HCT116 (cell line): ENCODE data around the gene FAM131C. TPM values are rescaled to one million over a fixed set of nuclear protein-coding genes. Genes with fewer than 3 reads are reported as not detected.

Experiments used
- ATAC-seq: fragments of 200-7000 bp; cut with Tn5 transposase; 2 replicates; pipeline ENCODE4 v1.9.1; 2020; ENCODE audit warnings: mild to moderate bottlenecking, moderate library complexity
- BruUV-seq: library from RNA; stranded (reverse); fragments of 400-500 nt; replicated peaks from 2 replicates; lab custom pipeline; 2021; lab: Mats Ljungman, UMichigan
- CTCF ChIA-PET: fragments of 300-600 bp; sonication (Branson Sonifier 250); formaldehyde crosslinking; loops from one replicate; lab custom pipeline; 2021; ENCODE audit warnings: antibody characterized with exemption; lab: Charles Lee
- POLR2A ChIA-PET: fragments of 300-600, 350-600 bp; sonication (Branson Sonifier 250); formaldehyde crosslinking; loops from one replicate; lab custom pipeline; 2021; ENCODE audit warnings: antibody characterized with exemption; lab: Charles Lee
- RAD21 ChIA-PET, 2 experiments: fragments of 300-600 bp; sonication (Branson Sonifier 250); formaldehyde crosslinking; loops; one replicate each; lab custom pipeline; 2023; ENCODE audit warnings: low total read pairs in 2 of 2; ENCODE audit not compliant: uncharacterized antibody in 2 of 2, unreplicated experiment in 2 of 2, low non-redundant PET in 1 of 2; lab: Charles Lee
- DNase-seq: peaks from one replicate; pipeline ENCODE4 v3.0.0-alpha.2; 2010; ENCODE audit warnings: low read depth, low spot score
- H2AFZ ChIP-seq: fragments of 200-600 bp; shearing (Covaris generic), sonication (generic); 2 replicates; pipeline ENCODE4 v1.6.1; 2017; ENCODE audit warnings: low read depth, mixed run types, mixed read lengths, antibody characterized with exemption, low read length; ENCODE audit not compliant: poor library complexity, severe bottlenecking
- H3K27ac ChIP-seq: 2 replicates; pipeline ENCODE4 v1.5.1; 2012; ENCODE audit warnings: low read depth, low read length
- H3K27me3 ChIP-seq: fragments of 200-600 bp; sonication (generic); 2 replicates; pipeline ENCODE4 v1.6.1; 2016; ENCODE audit warnings: mixed run types, low read length, mixed read lengths; ENCODE audit not compliant: insufficient read depth
- H3K36me3 ChIP-seq, 2 experiments: fragments of 200-500 bp in 1 of 2; fragments of 200-600 bp in 1 of 2; sonication (Bioruptor generic) in 1 of 2; sonication (generic) in 1 of 2; 2 replicates each; pipeline versions ENCODE4 v1.5.1 to v1.6.1; 2014 to 2016; ENCODE audit warnings: low read length in 2 of 2, inconsistent platforms in 1 of 2, mixed read lengths in 1 of 2, mixed run types in 1 of 2; ENCODE audit not compliant: insufficient read depth in 2 of 2, control insufficient read depth in 1 of 2
- H3K4me1 ChIP-seq, 2 experiments: fragments of 200-600 bp in 1 of 2; sonication (generic) in 1 of 2; 2 replicates each; pipeline versions ENCODE4 v1.5.1 to v1.6.1; 2012 to 2017; ENCODE audit warnings: low read length in 2 of 2, inconsistent platforms in 1 of 2, mild to moderate bottlenecking in 1 of 2, mixed read lengths in 1 of 2, mixed run types in 1 of 2, moderate library complexity in 1 of 2; ENCODE audit not compliant: insufficient read depth in 2 of 2, control insufficient read depth in 1 of 2
- H3K4me2 ChIP-seq: fragments of 200-600 bp; sonication (generic); 2 replicates; pipeline ENCODE4 v1.6.1; 2017; ENCODE audit warnings: mixed run types, low read length, mixed read lengths
- H3K4me3 ChIP-seq, 2 experiments: fragments of 200-600 bp in 1 of 2; sonication (generic) in 1 of 2; replicated peaks in 1 of 2; 2 replicates each; pipeline ENCODE4 v1.5.1; 2011 to 2016; ENCODE audit warnings: low read length in 2 of 2, control low read depth in 1 of 2, low read depth in 1 of 2, mild to moderate bottlenecking in 1 of 2, mixed read lengths in 1 of 2, mixed run types in 1 of 2
- H3K79me2 ChIP-seq: fragments of 200-600 bp; sonication (generic); 2 replicates; pipeline ENCODE4 v1.6.1; 2017; ENCODE audit warnings: mild to moderate bottlenecking, mixed run types, low read length, moderate library complexity, mixed read lengths; ENCODE audit not compliant: insufficient read depth
- H3K9ac ChIP-seq: fragments of 200-600 bp; sonication (generic); 2 replicates; pipeline ENCODE4 v1.6.1; 2016; ENCODE audit warnings: low read length, mixed read lengths
- H3K9me2 ChIP-seq: fragments of 200-600 bp; sonication (generic), shearing (Covaris generic); 2 replicates; pipeline ENCODE4 v1.6.1; 2017; ENCODE audit warnings: mixed run types, mild to moderate bottlenecking, moderate library complexity; ENCODE audit not compliant: insufficient read depth
- H3K9me3 ChIP-seq, 2 experiments: fragments of 200-500 bp in 1 of 2; fragments of 200-600 bp in 1 of 2; sonication (Bioruptor generic) in 1 of 2; sonication (generic) in 1 of 2; 2 replicates each; pipeline ENCODE4 v1.6.1; 2014 to 2017; ENCODE audit warnings: low read length in 2 of 2, mixed read lengths in 2 of 2, inconsistent platforms in 1 of 2, low read depth in 1 of 2, mild to moderate bottlenecking in 1 of 2, mixed run types in 1 of 2, moderate library complexity in 1 of 2; ENCODE audit not compliant: control insufficient read depth in 1 of 2, insufficient read depth in 1 of 2
- H4K20me1 ChIP-seq: fragments of 200-600 bp; sonication (generic), shearing (Covaris generic); 2 replicates; pipeline ENCODE4 v1.6.1; 2017; ENCODE audit warnings: mixed run types, mild to moderate bottlenecking, moderate library complexity; ENCODE audit not compliant: insufficient read depth
- CBX3 ChIP-seq: IDR thresholded peaks from 2 replicates; pipeline ENCODE4 v1.6.1; 2012; ENCODE audit warnings: low read depth
- CEBPB ChIP-seq: IDR thresholded peaks from 2 replicates; pipeline ENCODE4 v1.6.1; 2012; ENCODE audit warnings: low read depth
- EGR1 ChIP-seq: IDR thresholded peaks from 2 replicates; pipeline ENCODE4 v1.6.1; 2012; ENCODE audit warnings: low read depth
- ELF1 ChIP-seq: IDR thresholded peaks from 2 replicates; pipeline ENCODE4 v1.6.1; 2012; ENCODE audit warnings: low read depth, borderline replicate concordance
- TCF7L2 ChIP-seq: IDR thresholded peaks from 2 replicates; pipeline ENCODE4 v1.7.0; 2011; ENCODE audit warnings: borderline replicate concordance, inconsistent platforms; ENCODE audit not compliant: insufficient read depth, insufficient read length; ENCODE audit errors: extremely low read depth
- ZBTB33 ChIP-seq: IDR thresholded peaks from 2 replicates; pipeline ENCODE4 v1.6.1; 2011; ENCODE audit warnings: mild to moderate bottlenecking, low read length, moderate library complexity; ENCODE audit not compliant: insufficient replicate concordance; ENCODE audit errors: extremely low read depth
- intact Hi-C: fragments of 100-400 bp; cut with micrococcal nuclease; formaldehyde crosslinking; loops from 2 replicates; pipeline ENCODE4 v1.10.0; 2022
- total RNA-seq: library from RNA; stranded (reverse); gene quantifications from one replicate; pipeline ENCODE4 v1.2.1, GENCODE V29; 2021; ENCODE audit not compliant: unreplicated experiment

Gene FAM131C
- total RNA-seq, 1 experiment from 2014 or later = 11.6 TPM

DNA sequence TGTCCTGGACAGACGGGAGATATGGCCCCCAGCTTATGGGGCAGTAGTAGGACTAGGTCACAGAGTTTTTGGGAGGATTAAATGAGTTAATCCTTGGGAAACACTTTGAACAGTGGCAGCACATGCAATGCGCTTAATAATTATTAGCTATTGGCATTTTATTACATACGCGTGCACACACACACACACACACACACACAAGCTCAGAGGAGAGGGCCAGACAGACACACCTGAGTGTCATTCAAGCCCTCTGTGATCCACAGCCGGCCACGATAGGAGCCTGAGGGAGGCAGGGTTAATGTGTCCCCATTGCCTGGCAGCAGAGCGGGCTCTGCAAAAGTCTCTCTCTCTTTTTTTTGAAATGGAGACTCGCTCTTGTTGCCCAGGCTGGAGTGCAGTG lies 44.5 kb upstream of the FAM131C start:
- no peaks in the 10 kb centered on the region for H3K9me2 ChIP-seq
- no peaks in the 10 kb centered on the region for H3K27me3 ChIP-seq
- DNase-seq = no peak
- peaks cover 2 to 15% of the 10 kb centered on the region in 2 experiments; a peak in 3 of 4 replicates for H3K4me1 ChIP-seq
- no peak overlapping the region for H2AFZ ChIP-seq
- H3K4me3 ChIP-seq = no peak overlapping the region
- BruUV-seq = no TSS peak
- intact Hi-C loops = no loop called here
- no peak overlapping the region for H3K9ac ChIP-seq
- no peak overlapping the region for H3K4me2 ChIP-seq
- H3K79me2 ChIP-seq = no peaks in the 10 kb centered on the region
- TF ChIP-seq ELF1 (no peak), CBX3 (no peak), CEBPB (no peak), TCF7L2 (no peak)
- TF ChIP-seq, all 23 proteins: peak for 0
- Histone ChIP-seq H3K36me3 (no peaks in the 10 kb centered on the region), H4K20me1 (no peaks in the 10 kb centered on the region; the same call in 1 of the 2 replicates), H3K27ac (no peak overlapping the region), H3K9me3 (no peaks in the 10 kb centered on the region)
- ATAC-seq = no peak
- ChIA-PET POLR2A (interaction anchor here (1.1 kb wide), 1 partner anchor 55 kb away, joined by 3 read pairs; no protein-coding TSS in a partner anchor), CTCF (interaction anchor here (0.9 kb wide), 1 partner anchor 36 kb away, joined by 3 read pairs; no protein-coding TSS in a partner anchor), RAD21 (no interaction called here)

DNA sequence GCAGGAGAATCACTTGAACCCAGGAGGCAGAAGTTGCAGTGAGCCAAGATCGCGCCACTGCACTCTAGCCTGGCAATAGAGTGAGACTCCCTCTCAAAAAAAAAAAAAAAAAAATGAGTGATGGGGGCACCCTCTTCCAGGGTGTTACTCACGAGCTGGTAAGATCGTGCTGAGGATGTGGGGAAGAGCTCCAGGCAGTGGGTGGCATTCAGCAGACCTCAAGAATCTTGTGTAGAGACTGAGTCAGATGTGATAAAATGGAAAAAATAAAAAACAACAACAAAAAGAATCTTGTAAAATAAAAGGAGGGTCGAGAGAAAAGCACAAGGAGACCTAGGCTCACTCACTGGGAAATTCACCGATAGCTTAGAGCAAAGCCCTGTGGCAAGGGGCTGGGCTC lies 43.9 kb upstream of the FAM131C start:
- H3K9me3 ChIP-seq = no peaks in the 10 kb centered on the region
- no TSS peak for BruUV-seq
- RAD21 ChIA-PET = no interaction called here
- H3K79me2 ChIP-seq = no peaks in the 10 kb centered on the region
- no peak overlapping the region for H3K9ac ChIP-seq
- peaks cover 1 to 9% of the 10 kb centered on the region in 2 experiments; a peak in 3 of 4 replicates for H3K4me1 ChIP-seq
- H2AFZ ChIP-seq = no peak overlapping the region
- no peak overlapping the region for H3K4me2 ChIP-seq
- TF ChIP-seq EGR1 (no peak), ZBTB33 (no peak)
- no peaks in the 10 kb centered on the region for H4K20me1 ChIP-seq
- H3K36me3 ChIP-seq = no peaks in the 10 kb centered on the region
- no peaks in the 10 kb centered on the region for H3K9me2 ChIP-seq
- no peak overlapping the region for H3K27ac ChIP-seq
- no peak overlapping the region for H3K4me3 ChIP-seq
- intact Hi-C loops = no loop called here
- ATAC-seq = no peak
- POLR2A ChIA-PET = interaction anchor here (1.1 kb wide), 1 partner anchor 55 kb away, joined by 3 read pairs; no protein-coding TSS in a partner anchor
- H3K27me3 ChIP-seq = no peaks in the 10 kb centered on the region
- CTCF ChIA-PET = interaction anchor here (0.9 kb wide), 1 partner anchor 35 kb away, joined by 3 read pairs; no protein-coding TSS in a partner anchor
- DNase-seq = no peak
